ENCODE results near the gene CTNNB1. TPM values are rescaled to one million over a fixed set of nuclear protein-coding genes. Genes with fewer than 3 reads are reported as not detected.

Gene CTNNB1
- total and polyA plus RNA-seq, 9 donors: 169 to 495 (median 404) TPM

GRCh38 chr3:41205591-41205990 is 6.3 kb downstream of the CTNNB1 start:
- H3K36me3 ChIP-seq: no peaks in the 10 kb centered on the region
- no peak for TF ChIP-seq EP300 (IDR thresholded peaks at IDR 0.05)
- TF ChIP-seq, protein P1, sequence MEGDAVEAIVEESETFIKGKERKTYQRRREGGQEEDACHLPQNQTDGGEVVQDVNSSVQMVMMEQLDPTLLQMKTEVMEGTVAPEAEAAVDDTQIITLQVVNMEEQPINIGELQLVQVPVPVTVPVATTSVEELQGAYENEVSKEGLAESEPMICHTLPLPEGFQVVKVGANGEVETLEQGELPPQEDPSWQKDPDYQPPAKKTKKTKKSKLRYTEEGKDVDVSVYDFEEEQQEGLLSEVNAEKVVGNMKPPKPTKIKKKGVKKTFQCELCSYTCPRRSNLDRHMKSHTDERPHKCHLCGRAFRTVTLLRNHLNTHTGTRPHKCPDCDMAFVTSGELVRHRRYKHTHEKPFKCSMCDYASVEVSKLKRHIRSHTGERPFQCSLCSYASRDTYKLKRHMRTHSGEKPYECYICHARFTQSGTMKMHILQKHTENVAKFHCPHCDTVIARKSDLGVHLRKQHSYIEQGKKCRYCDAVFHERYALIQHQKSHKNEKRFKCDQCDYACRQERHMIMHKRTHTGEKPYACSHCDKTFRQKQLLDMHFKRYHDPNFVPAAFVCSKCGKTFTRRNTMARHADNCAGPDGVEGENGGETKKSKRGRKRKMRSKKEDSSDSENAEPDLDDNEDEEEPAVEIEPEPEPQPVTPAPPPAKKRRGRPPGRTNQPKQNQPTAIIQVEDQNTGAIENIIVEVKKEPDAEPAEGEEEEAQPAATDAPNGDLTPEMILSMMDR (IDR thresholded peaks at IDR 0.05): no peak
- TF ChIP-seq POLR2A (IDR thresholded peaks at IDR 0.05): no peak
- intact Hi-C loops (cut with DNase I): loop anchor here in 1 of 4 donors (10.0 kb wide), 1 partner anchor 621 kb away; no protein-coding TSS in a partner anchor
- peaks cover 11% of the 10 kb centered on the region for H3K4me1 ChIP-seq (ENCODE audit: insufficient read depth)
- no peak for DNase-seq
- no peaks in the 10 kb centered on the region for H3K9me3 ChIP-seq
- no peak overlapping the region for H3K27ac ChIP-seq
- H3K27me3 ChIP-seq: no peaks in the 10 kb centered on the region
- H3K4me3 ChIP-seq: no peak overlapping the region
- 67 to 68% (median 68%) methylated on average over 9 of the region's 9 CpGs for WGBS, 3 donors

GRCh38 chr3:41207355-41207754 is 8.1 kb downstream of the CTNNB1 start:
- Histone ChIP-seq H3K27ac (no peak overlapping the region), H3K36me3 (no peaks in the 10 kb centered on the region)
- WGBS, 3 donors: 7 to 23% (median 11%) methylated on average over 1 of the region's 1 CpG

DNA sequence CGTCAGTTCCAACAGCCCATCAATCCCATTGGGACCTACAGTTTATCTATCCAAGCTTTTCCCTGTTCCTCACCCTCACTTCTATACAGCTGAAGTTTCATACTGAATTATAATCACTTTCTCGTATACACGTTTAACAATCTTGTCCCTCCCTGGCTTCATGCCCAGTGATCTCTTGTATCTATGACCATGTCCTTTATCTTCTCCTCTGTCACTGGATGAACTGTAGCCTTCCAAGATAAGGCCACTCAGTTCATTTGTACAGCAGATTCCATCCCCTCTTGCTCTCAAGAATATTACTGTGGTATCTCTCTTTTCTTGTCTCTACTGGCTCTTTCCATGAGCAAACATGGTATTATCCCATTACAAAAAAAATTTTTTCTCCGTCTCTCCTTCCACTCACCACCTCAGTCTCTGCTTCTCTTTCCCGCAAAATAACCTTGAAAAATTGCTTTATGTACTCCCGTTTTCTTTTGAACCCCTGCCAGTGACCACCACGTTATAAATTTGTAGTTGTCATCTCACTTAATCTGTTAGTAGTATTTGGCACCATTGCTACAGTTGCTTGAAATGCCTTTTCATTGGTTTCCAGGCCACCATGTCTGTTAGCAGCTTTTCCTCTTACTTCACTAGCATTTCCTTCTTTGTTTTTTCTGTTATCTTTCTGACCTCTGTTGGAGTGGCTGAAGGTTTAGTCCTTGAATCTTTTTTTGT is 9.4 kb downstream of the CTNNB1 start:
- intact Hi-C loops (cut with DNase I): loop anchor here in 1 of 4 donors (10.0 kb wide), 1 partner anchor 624 kb away; no protein-coding TSS in a partner anchor
- Histone ChIP-seq H3K27me3 (no peaks in the 10 kb centered on the region), H3K27ac (no peak overlapping the region), H3K4me3 (no peak overlapping the region), H3K36me3 (no peaks in the 10 kb centered on the region), H3K4me1 (ENCODE audit: insufficient read depth) (peaks cover 14% of the 10 kb centered on the region), H3K9me3 (no peaks in the 10 kb centered on the region)
- WGBS, 3 donors: 22 to 32% (median 26%) methylated on average over 7 of the region's 7 CpGs
- DNase-seq: no peak
- TF ChIP-seq, protein P1 (IDR thresholded peaks at IDR 0.05): no peak
- TF ChIP-seq POLR2A (IDR thresholded peaks at IDR 0.05) (no peak), EP300 (IDR thresholded peaks at IDR 0.05) (no peak)

More at GRCh38 chr3:41207355-41207754, 8.1 kb downstream of the CTNNB1 start:
- DNase-seq: no peak
- intact Hi-C loops (cut with DNase I): loop anchor here in 1 of 4 donors (10.0 kb wide), 1 partner anchor 623 kb away; no protein-coding TSS in a partner anchor
- TF ChIP-seq POLR2A (IDR thresholded peaks at IDR 0.05): no peak
- TF ChIP-seq EP300 (IDR thresholded peaks at IDR 0.05): no peak
- TF ChIP-seq, protein P1 (IDR thresholded peaks at IDR 0.05): no peak
- Histone ChIP-seq H3K9me3 (no peaks in the 10 kb centered on the region), H3K27me3 (no peaks in the 10 kb centered on the region), H3K4me1 (ENCODE audit: insufficient read depth) (peaks cover 13% of the 10 kb centered on the region), H3K4me3 (no peak overlapping the region)

GRCh38 chr3:41209646-41210045 is 10.3 kb downstream of the CTNNB1 start:
- no peaks in the 10 kb centered on the region for H3K9me3 ChIP-seq
- no peak overlapping the region for H3K4me3 ChIP-seq
- intact Hi-C loops (cut with DNase I): loop anchor here in 1 of 4 donors (10.0 kb wide), 1 partner anchor 625 kb away; no protein-coding TSS in a partner anchor
- peaks cover 16% of the 10 kb centered on the region for H3K4me1 ChIP-seq (ENCODE audit: insufficient read depth)
- WGBS, 3 donors: 82 to 88% (median 86%) methylated on average over 5 of the region's 5 CpGs
- H3K27me3 ChIP-seq: no peaks in the 10 kb centered on the region
- TF ChIP-seq EP300 (IDR thresholded peaks at IDR 0.05) (no peak), POLR2A (IDR thresholded peaks at IDR 0.05) (no peak)
- TF ChIP-seq, protein P1 (IDR thresholded peaks at IDR 0.05): no peak
- no peak for DNase-seq
- no peak overlapping the region for H3K27ac ChIP-seq
- H3K36me3 ChIP-seq: no peaks in the 10 kb centered on the region

Measured in ovary (tissue), 9 donors.